ENCODE data around the gene EPB41L2. TPM values are rescaled to one million over a fixed set of nuclear protein-coding genes. Genes with fewer than 3 reads are reported as not detected.

Gene EPB41L2
- total RNA-seq, 1 experiment from 2014 or later, result 74.8 TPM

GRCh38 chr6:130967502-130968445 lies 95.3 kb downstream of the EPB41L2 start:
- H3K79me2 ChIP-seq (ENCODE audit: insufficient read depth, low read length), result peaks cover 12% of the 10 kb centered on the region; the same call in 1 of the 2 replicates
- POLR2A ChIA-PET, result no interaction called here
- BruUV-seq (replicated peaks), result no TSS peak

More at GRCh38 chr6:130967502-130968445, 95.3 kb downstream of the EPB41L2 start:
- ChIA-PET RAD21 (ENCODE audit: low non-redundant PET in 1 of 2, low total read pairs in 2 of 2, uncharacterized antibody in 2 of 2, unreplicated experiment in 2 of 2) (no interaction called here), CTCF (no interaction called here)
- no peaks in the 10 kb centered on the region for H3K36me3 ChIP-seq (ENCODE audit: control insufficient read depth in 1 of 2, insufficient read depth in 2 of 2, low read length in 2 of 2)
- no peak overlapping the region for H3K4me3 ChIP-seq (replicated peaks in 1 of 2; ENCODE audit: low read depth in 1 of 2, low read length in 2 of 2)
- peaks cover 0 to 5% of the 10 kb centered on the region in 2 experiments; a peak in 1 of 4 replicates for H3K4me1 ChIP-seq (ENCODE audit: control insufficient read depth in 1 of 2, insufficient read depth in 2 of 2, low read length in 2 of 2)
- intact Hi-C loops (cut with micrococcal nuclease), result no loop called here
- H3K4me2 ChIP-seq (ENCODE audit: low read length), result no peak overlapping the region
- TF ChIP-seq ZNF274 (IDR thresholded peaks at IDR 0.05; ENCODE audit: low read depth, low read length) (no peak), SRF (IDR thresholded peaks at IDR 0.05; ENCODE audit: low read depth) (no peak), CBX3 (IDR thresholded peaks at IDR 0.05; ENCODE audit: low read depth) (no peak), CEBPB (IDR thresholded peaks at IDR 0.05; ENCODE audit: low read depth) (no peak), CTCF (IDR thresholded peaks at IDR 0.05 in 2 of 3, conservative IDR thresholded peaks at IDR 0.05 in 1 of 3; ENCODE audit: borderline replicate concordance in 1 of 3, insufficient read depth in 1 of 3, low read depth in 2 of 3, low read length in 2 of 3) (no peak), SP1 (IDR thresholded peaks at IDR 0.05; ENCODE audit: low read depth) (no peak), POLR2A (IDR thresholded peaks at IDR 0.05; ENCODE audit: borderline replicate concordance, extremely low read depth, insufficient read depth, insufficient read length) (no peak), TCF7L2 (IDR thresholded peaks at IDR 0.05; ENCODE audit: borderline replicate concordance, extremely low read depth, insufficient read depth, insufficient read length) (no peak), ZFX (IDR thresholded peaks at IDR 0.05) (no peak), FOSL1 (IDR thresholded peaks at IDR 0.05; ENCODE audit: low read depth) (no peak), ELF1 (IDR thresholded peaks at IDR 0.05; ENCODE audit: borderline replicate concordance, low read depth) (no peak), YY1 (IDR thresholded peaks at IDR 0.05; ENCODE audit: extremely low read depth, insufficient replicate concordance, low read depth, low read length) (no peak), JUND (IDR thresholded peaks at IDR 0.05) (no peak)
- H3K27me3 ChIP-seq (ENCODE audit: insufficient read depth, low read length), result no peaks in the 10 kb centered on the region
- H3K9me2 ChIP-seq (ENCODE audit: insufficient read depth), result no peaks in the 10 kb centered on the region
- no peak overlapping the region for H3K27ac ChIP-seq (ENCODE audit: low read depth, low read length)
- H3K9me3 ChIP-seq (ENCODE audit: control insufficient read depth in 1 of 2, insufficient read depth in 1 of 2, low read depth in 1 of 2, low read length in 2 of 2), result no peaks in the 10 kb centered on the region
- no peak overlapping the region for H3K9ac ChIP-seq (ENCODE audit: low read length)
- H2AFZ ChIP-seq (ENCODE audit: low read depth, low read length, poor library complexity, severe bottlenecking), result no peak overlapping the region
- ATAC-seq (no peak), DNase-seq (ENCODE audit: low read depth, low spot score) (no peak)
- no peaks in the 10 kb centered on the region for H4K20me1 ChIP-seq (ENCODE audit: insufficient read depth)
